ENCODE results near the gene UBAC2.

UBAC2 gene

DNA sequence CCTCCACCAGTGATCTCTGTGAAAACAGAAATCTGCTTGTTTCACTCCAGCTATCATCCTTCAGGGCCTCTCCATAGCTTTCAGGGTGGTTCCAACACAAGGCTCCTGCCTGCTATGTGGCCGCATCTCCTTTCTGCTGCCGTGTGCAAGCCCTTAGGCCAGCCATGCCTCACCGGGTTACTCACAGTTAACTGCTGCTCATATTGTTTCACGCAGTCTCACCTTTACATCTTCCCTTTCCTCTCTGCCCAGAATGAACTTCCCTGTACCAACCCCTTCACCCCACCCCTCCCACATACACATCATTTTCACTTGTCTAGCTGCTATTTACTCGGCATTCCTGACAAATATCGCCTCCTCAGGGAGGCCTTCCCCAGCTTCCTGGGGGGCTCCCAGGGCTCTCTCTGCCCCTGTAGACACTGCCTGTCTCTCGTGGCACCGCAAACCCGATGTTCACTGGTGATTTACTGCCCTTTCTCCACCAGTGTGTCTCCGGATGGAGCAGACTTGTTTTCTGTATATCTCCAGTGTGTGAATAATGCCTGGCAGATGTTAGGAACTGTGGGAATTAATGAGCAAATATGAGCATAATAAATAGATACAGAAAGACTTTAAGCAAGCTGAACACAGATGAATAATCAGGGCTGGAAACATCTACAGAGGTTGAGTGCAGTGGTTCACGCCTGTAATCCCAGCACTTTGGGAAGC, 145.8 kb downstream of the UBAC2 start:
- H3K36me3 ChIP-seq (ENCODE audit: insufficient read depth, low read length) = peaks cover 89% of the 10 kb centered on the region
- H3K4me2 ChIP-seq (ENCODE audit: insufficient read depth, low read length) = no peak overlapping the region
- no peak for TF ChIP-seq EZH2 (IDR thresholded peaks at IDR 0.05; ENCODE audit: borderline replicate concordance, low read depth, low read length, severe bottlenecking)
- no peaks in the 10 kb centered on the region for H3K27me3 ChIP-seq (ENCODE audit: insufficient read depth, low read length, poor library complexity)
- H3K4me1 ChIP-seq (ENCODE audit: insufficient read depth, low read length) = no peaks in the 10 kb centered on the region
- no peaks in the 10 kb centered on the region for H3K9me3 ChIP-seq (ENCODE audit: insufficient read depth, low read length, severe bottlenecking)
- no peak for ATAC-seq (ENCODE audit: insufficient read depth, low read depth)
- peaks cover 8% of the 10 kb centered on the region; the same call in 1 of the 2 replicates for H4K20me1 ChIP-seq (ENCODE audit: insufficient read depth, low read length)
- H3K9ac ChIP-seq (ENCODE audit: low read depth, low read length) = no peak overlapping the region
- no peaks in the 10 kb centered on the region for H3K79me2 ChIP-seq (ENCODE audit: insufficient read depth, low read length)
- H2AFZ ChIP-seq (ENCODE audit: low read depth, low read length) = no peak overlapping the region
- H3K4me3 ChIP-seq (ENCODE audit: low read depth in 1 of 2, low read length in 2 of 2) = no peak overlapping the region
- no peak overlapping the region for H3K27ac ChIP-seq (ENCODE audit: low read length)
- no peak for DNase-seq

DNA sequence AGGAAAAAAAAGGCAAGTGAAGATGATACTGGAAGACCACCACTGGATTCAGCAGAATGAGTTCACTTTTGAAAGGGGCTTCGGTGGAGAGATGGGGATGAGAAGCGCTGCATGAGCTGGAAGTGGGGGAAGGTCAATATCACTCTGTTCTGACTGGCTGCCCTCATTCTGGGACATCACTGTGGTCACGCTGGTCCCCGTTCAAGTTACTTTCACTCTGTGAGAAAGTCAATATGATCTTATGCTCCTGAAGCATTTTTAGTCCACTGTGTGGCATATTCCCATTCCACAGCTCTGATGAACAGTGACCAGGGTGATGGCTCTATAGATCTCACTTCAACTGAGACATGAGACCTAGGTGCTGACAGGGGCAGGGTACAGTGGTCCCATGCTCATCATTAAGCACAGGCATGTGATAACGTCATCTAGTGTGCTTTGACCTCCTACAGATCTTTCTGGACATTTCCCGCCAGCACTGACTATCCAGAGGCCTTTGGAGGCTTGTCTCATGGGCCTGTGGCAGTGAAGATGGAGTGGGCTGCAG, 146.8 kb downstream of the UBAC2 start:
- no peak overlapping the region for H3K4me2 ChIP-seq (ENCODE audit: insufficient read depth, low read length)
- TF ChIP-seq, protein P1, sequence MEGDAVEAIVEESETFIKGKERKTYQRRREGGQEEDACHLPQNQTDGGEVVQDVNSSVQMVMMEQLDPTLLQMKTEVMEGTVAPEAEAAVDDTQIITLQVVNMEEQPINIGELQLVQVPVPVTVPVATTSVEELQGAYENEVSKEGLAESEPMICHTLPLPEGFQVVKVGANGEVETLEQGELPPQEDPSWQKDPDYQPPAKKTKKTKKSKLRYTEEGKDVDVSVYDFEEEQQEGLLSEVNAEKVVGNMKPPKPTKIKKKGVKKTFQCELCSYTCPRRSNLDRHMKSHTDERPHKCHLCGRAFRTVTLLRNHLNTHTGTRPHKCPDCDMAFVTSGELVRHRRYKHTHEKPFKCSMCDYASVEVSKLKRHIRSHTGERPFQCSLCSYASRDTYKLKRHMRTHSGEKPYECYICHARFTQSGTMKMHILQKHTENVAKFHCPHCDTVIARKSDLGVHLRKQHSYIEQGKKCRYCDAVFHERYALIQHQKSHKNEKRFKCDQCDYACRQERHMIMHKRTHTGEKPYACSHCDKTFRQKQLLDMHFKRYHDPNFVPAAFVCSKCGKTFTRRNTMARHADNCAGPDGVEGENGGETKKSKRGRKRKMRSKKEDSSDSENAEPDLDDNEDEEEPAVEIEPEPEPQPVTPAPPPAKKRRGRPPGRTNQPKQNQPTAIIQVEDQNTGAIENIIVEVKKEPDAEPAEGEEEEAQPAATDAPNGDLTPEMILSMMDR (IDR thresholded peaks at IDR 0.05; ENCODE audit: borderline replicate concordance, extremely low read depth, low read length, poor library complexity, severe bottlenecking) = no peak
- no peak for TF ChIP-seq EZH2 (IDR thresholded peaks at IDR 0.05; ENCODE audit: borderline replicate concordance, low read depth, low read length, severe bottlenecking)

DNA sequence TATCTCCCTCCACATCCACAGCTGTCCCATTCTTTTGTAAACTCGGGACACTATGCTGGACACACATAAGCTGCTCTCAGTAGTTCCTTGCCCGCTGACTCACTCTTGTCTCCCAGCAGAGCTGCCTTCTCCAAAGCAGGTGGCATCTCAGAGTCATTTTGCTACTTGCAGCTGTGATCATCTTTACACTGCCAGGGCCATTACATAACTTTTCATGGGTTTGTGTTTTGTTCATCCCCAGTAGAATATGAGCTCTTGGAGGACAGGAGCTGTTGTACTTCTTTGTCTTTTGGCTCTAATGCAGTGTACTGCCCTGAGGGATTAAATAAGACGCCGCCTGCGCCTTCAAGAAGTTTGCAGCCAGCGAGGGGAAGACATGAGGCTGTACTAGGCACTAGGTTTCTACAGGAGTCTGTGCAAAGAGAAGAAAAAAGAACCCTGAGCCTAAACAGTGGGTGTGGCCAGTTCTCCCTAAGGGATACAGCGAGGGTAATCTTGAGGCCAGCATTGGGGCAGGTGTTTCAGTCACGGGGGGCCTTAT, 147.3 kb downstream of the UBAC2 start:
- H3K4me1 ChIP-seq (ENCODE audit: insufficient read depth, low read length) = no peaks in the 10 kb centered on the region
- no peak overlapping the region for H2AFZ ChIP-seq (ENCODE audit: low read depth, low read length)
- H3K4me3 ChIP-seq (ENCODE audit: low read depth in 1 of 2, low read length in 2 of 2) = no peak overlapping the region
- no peak for DNase-seq
- H3K27me3 ChIP-seq (ENCODE audit: insufficient read depth, low read length, poor library complexity) = no peaks in the 10 kb centered on the region
- no peaks in the 10 kb centered on the region for H3K9me3 ChIP-seq (ENCODE audit: insufficient read depth, low read length, severe bottlenecking)
- H3K36me3 ChIP-seq (ENCODE audit: insufficient read depth, low read length) = peaks cover 86% of the 10 kb centered on the region
- no peak overlapping the region for H3K4me2 ChIP-seq (ENCODE audit: insufficient read depth, low read length)
- H4K20me1 ChIP-seq (ENCODE audit: insufficient read depth, low read length) = peaks cover 8% of the 10 kb centered on the region; the same call in 1 of the 2 replicates
- H3K27ac ChIP-seq (ENCODE audit: low read length) = no peak overlapping the region
- no peak for ATAC-seq (ENCODE audit: insufficient read depth, low read depth)
- no peak for TF ChIP-seq EZH2 (IDR thresholded peaks at IDR 0.05; ENCODE audit: borderline replicate concordance, low read depth, low read length, severe bottlenecking)
- TF ChIP-seq, protein P1 (IDR thresholded peaks at IDR 0.05; ENCODE audit: borderline replicate concordance, extremely low read depth, low read length, poor library complexity, severe bottlenecking) = no peak
- H3K79me2 ChIP-seq (ENCODE audit: insufficient read depth, low read length) = no peaks in the 10 kb centered on the region
- H3K9ac ChIP-seq (ENCODE audit: low read depth, low read length) = no peak overlapping the region

More for the DNA sequence above, 146.8 kb downstream of the UBAC2 start:
- Histone ChIP-seq H3K79me2 (ENCODE audit: insufficient read depth, low read length) (no peaks in the 10 kb centered on the region), H3K9ac (ENCODE audit: low read depth, low read length) (no peak overlapping the region), H3K36me3 (ENCODE audit: insufficient read depth, low read length) (peaks cover 87% of the 10 kb centered on the region), H3K4me3 (ENCODE audit: low read depth in 1 of 2, low read length in 2 of 2) (no peak overlapping the region), H3K27ac (ENCODE audit: low read length) (no peak overlapping the region), H3K9me3 (ENCODE audit: insufficient read depth, low read length, severe bottlenecking) (no peaks in the 10 kb centered on the region), H4K20me1 (ENCODE audit: insufficient read depth, low read length) (peaks cover 8% of the 10 kb centered on the region; the same call in 1 of the 2 replicates), H3K4me1 (ENCODE audit: insufficient read depth, low read length) (no peaks in the 10 kb centered on the region), H2AFZ (ENCODE audit: low read depth, low read length) (no peak overlapping the region), H3K27me3 (ENCODE audit: insufficient read depth, low read length, poor library complexity) (no peaks in the 10 kb centered on the region)
- DNase-seq = no peak
- ATAC-seq (ENCODE audit: insufficient read depth, low read depth) = no peak

DNA sequence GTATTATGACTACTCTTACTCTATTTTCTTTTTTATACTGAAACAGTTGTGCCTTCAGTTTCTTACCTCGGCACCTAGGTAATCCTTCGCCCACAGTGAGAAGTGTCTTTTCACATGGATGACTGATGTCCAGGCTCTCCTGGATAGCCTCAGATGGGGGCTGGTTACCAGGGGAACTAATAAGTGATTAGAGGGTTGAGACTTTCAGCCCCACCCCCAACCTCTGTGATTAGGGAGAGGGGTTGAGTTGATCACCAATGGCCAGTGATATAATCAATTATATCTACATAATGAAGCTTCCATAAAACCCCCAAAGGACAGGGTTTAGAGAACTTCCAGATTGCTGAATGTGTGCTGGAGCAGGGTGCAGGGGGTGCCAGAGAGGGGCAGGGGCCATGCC, 149.5 kb downstream of the UBAC2 start:
- no peaks in the 10 kb centered on the region for H3K27me3 ChIP-seq (ENCODE audit: insufficient read depth, low read length, poor library complexity)
- ATAC-seq (ENCODE audit: insufficient read depth, low read depth) = no peak
- no peak overlapping the region for H2AFZ ChIP-seq (ENCODE audit: low read depth, low read length)
- H3K9ac ChIP-seq (ENCODE audit: low read depth, low read length) = no peak overlapping the region
- peaks cover 80% of the 10 kb centered on the region for H3K36me3 ChIP-seq (ENCODE audit: insufficient read depth, low read length)
- H4K20me1 ChIP-seq (ENCODE audit: insufficient read depth, low read length) = peaks cover 12% of the 10 kb centered on the region
- H3K4me3 ChIP-seq (ENCODE audit: low read depth in 1 of 2, low read length in 2 of 2) = no peak overlapping the region
- no peak for DNase-seq
- H3K27ac ChIP-seq (ENCODE audit: low read length) = no peak overlapping the region
- no peaks in the 10 kb centered on the region for H3K4me1 ChIP-seq (ENCODE audit: insufficient read depth, low read length)
- H3K79me2 ChIP-seq (ENCODE audit: insufficient read depth, low read length) = no peaks in the 10 kb centered on the region
- no peaks in the 10 kb centered on the region for H3K9me3 ChIP-seq (ENCODE audit: insufficient read depth, low read length, severe bottlenecking)
- TF ChIP-seq, protein P1 (IDR thresholded peaks at IDR 0.05; ENCODE audit: borderline replicate concordance, extremely low read depth, low read length, poor library complexity, severe bottlenecking) = no peak
- TF ChIP-seq EZH2 (IDR thresholded peaks at IDR 0.05; ENCODE audit: borderline replicate concordance, low read depth, low read length, severe bottlenecking) = no peak
- no peak overlapping the region for H3K4me2 ChIP-seq (ENCODE audit: insufficient read depth, low read length)

All from DND-41 (cell line).